Sciatic nerve (tissue), 2 donors: Measurements from ENCODE around the gene BBS2. TPM values are rescaled to one million over a fixed set of nuclear protein-coding genes. Genes with fewer than 3 reads are reported as not detected.

Experiments used
- ATAC-seq: fragments of 200-7000 bp; cut with Tn5 transposase; one replicate; pipeline ENCODE4 v1.9.1; 2020; ENCODE audit warnings: mild to moderate bottlenecking, moderate library complexity
- DNase-seq: peaks from one replicate; pipeline ENCODE4 v3.0.0-alpha.2; 2020; ENCODE audit warnings: low spot score
- intact Hi-C: fragments of 100-400 bp; cut with DNase I; formaldehyde crosslinking; loops from one replicate; pipeline ENCODE4 v1.14.2; 2022
- total RNA-seq: library from RNA; stranded (reverse); fragmentation: NEBNext Ultra II Directional; extraction: Animal tissue kit (Norgen Biotek cat#: 25700); gene quantifications from one replicate; pipeline ENCODE4 v1.2.1, GENCODE V29; 2021
- donor health status: DM: no; HTN: no; CAD: no.
- donor health status: DM: no; HTN: no; CAD: no.

The BBS2 gene
- total RNA-seq, 1 donor from 2014 or later, result 110 TPM

DNA sequence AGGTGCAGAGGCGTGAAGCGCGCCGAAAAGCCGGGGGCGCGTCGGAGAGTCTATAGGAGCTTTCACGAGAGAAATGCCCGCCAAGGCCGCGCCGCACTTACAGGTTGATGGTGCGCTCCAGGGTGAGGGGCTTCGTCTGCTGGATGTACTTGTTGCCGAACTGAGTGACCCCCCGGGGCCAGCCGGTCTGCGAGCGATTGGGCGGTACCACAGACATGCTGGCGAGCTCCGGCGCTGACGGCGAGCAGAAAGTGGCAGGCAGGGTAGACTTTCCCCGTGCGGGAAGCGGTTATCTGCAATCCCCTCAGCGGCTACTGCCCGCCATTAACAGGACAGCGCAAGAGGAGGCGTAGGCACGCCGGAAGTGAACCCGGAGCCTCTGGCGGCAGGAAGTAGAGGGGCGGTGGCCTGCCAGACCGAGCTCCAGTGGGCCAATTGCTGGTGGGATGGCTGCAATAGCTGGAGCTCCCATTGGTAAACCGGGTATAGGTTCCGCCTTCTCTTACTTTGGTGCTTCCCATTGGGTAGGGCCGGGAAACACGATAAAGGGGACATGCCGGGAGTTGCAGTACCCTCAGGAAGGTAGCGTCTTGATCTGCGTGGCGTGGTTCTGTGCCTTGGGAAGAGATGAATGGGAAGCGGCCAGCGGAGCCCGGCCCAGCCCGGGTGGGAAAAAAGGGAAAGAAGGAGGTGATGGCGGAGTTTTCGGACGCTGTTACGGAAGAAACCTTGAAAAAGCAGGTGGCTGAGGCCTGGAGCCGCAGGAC, 68.7 kb downstream of the BBS2 start, which contains the start of the genes NUDT21 and OGFOD1:
Gene NUDT21 (minus strand): TSS at position 347 of the 767 bp plus-strand sequence. CDS start 130 bp downstream, at position 217.
Gene OGFOD1 (plus strand): TSS at position 569 of the 767 bp plus-strand sequence. CDS start 59 bp downstream, at position 628.
- DNase-seq (peak; percentile 93), ATAC-seq (peak; percentile 100)
- intact Hi-C loops, result no loop called here

DNA sequence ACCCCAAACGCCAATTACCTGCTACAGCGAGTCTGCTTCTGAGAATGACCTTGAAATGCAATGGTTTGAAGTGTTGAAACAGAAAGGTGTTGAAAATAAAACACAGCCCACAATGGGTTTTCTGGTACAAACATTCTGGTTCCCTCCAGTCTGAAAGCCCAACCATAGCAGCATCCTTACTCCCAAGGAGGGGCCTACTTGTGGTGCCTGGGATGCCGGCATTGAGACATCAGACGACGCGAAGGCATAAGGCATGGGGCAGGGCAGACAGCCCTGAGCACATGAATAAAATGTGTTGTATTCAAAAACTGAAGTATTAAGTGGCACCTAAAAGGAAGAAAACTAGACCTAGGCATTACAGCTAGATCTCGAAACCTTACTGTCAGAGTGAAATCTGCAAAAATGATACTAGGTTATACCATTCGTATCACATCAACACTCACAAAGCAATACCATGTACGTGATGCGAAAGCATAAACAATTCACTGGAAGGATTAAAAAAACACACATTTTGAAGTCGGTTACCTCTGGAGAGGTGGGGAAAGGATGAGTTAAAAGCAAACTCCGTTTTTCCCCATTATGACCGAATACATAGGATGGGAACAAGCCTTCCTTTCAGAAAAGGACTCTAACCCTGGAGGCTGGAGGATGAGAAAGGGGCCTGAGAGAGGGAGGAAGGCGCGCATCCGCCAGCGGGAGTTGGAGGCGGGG, 69.4 kb downstream of the BBS2 start:
- ATAC-seq, result peak; percentile 42
- intact Hi-C loops, result no loop called here
- no peak for DNase-seq

DNA sequence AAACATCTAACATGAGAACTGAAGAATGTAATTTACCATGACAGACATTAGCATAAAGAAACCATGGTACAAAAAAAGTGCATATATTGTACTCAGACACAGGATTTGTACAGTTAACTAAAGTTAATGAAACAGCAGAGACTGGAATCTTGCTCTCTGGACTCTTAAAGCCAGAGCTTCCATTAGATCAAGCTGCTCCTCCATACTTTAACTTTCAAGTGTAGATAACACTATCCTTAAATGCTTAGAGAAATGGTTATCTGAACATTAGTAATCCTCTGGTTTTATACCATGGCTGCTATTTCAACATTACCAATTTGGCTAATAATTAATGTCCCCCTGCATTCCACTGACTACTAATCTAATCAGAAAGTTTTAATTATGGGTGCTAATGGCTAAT, 71.8 kb downstream of the BBS2 start:
- DNase-seq, result no peak
- ATAC-seq, result no peak

GRCh38 chr16:56447286-56447685, 72.5 kb downstream of the BBS2 start:
- intact Hi-C loops, result no loop called here
- no peak for DNase-seq
- no peak for ATAC-seq

More for the DNA sequence above, 71.8 kb downstream of the BBS2 start:
- intact Hi-C loops, result no loop called here

DNA sequence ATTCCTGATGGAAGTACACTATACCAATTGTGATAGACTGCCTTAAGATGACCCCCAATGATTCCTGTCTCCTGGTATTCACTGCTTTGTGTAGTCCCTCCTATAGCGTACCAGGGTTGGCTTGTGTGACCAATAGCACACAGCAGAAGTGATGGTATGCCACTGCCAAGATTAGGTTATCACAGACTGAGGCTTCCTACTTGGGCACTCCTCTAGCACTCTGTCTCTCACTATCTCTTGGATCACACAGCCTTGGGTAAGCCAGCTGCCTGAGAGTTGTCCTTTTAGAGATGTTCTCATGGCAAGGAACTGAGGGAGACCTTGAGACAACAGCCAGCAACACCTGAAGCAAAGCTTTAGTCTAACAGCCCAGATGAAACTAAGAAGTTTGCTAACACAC, 81.8 kb downstream of the BBS2 start:
- no peak for DNase-seq
- intact Hi-C loops, result no loop called here
- ATAC-seq, result no peak

GRCh38 chr16:56436258-56436657, 83.6 kb downstream of the BBS2 start:
- intact Hi-C loops, result no loop called here
- ATAC-seq (no peak), DNase-seq (no peak)

Other genes starting within 250 kb of the BBS2 start
- gene AMFR, start 94.5 kb downstream of the BBS2 start, total RNA-seq, result 152 TPM
- 91.3 TPM for gene NUDT21, start 68.7 kb downstream of the BBS2 start, total RNA-seq
- gene OGFOD1, start 68.5 kb downstream of the BBS2 start, total RNA-seq, result 35.9 TPM
- not detected for gene MT4, start 45.0 kb upstream of the BBS2 start, total RNA-seq
- 94.5 TPM for gene MT3, start 69.5 kb upstream of the BBS2 start, total RNA-seq
- gene MT2A, start 88.6 kb upstream of the BBS2 start, total RNA-seq, result 163 TPM
- 44.7 TPM for gene MT1E, start 105.8 kb upstream of the BBS2 start, total RNA-seq
- gene MT1M, start 112.6 kb upstream of the BBS2 start, total RNA-seq, result 6.7 TPM
- gene MT1A, start 118.6 kb upstream of the BBS2 start, total RNA-seq, result 1.8 TPM
- not detected for gene MT1B, start 131.9 kb upstream of the BBS2 start, total RNA-seq
- 6.2 TPM for gene MT1F, start 137.9 kb upstream of the BBS2 start, total RNA-seq
- 2.5 TPM for gene MT1G, start 148.0 kb upstream of the BBS2 start, total RNA-seq
- not detected for gene MT1H, start 149.8 kb upstream of the BBS2 start, total RNA-seq
- 21.9 TPM for gene MT1X, start 162.4 kb upstream of the BBS2 start, total RNA-seq
- 74.0 TPM for gene NUP93, start 210.1 kb upstream of the BBS2 start, total RNA-seq